Measurements from ENCODE around the gene MAD2L1BP.
A peak's percentile ranks its signal among the peaks of the same experiment; 100 is the strongest.
"Not testable (repeated sequence)": the region's sequence is repeated elsewhere in the genome, so short reads cannot be mapped to it uniquely, and the experiment has no call there.

MAD2L1BP gene

GRCh38 chr6:43627008-43627825 lies 8.4 kb upstream of the MAD2L1BP start:
- DNase-seq (ENCODE audit: low spot score): peak; percentile 96

DNA sequence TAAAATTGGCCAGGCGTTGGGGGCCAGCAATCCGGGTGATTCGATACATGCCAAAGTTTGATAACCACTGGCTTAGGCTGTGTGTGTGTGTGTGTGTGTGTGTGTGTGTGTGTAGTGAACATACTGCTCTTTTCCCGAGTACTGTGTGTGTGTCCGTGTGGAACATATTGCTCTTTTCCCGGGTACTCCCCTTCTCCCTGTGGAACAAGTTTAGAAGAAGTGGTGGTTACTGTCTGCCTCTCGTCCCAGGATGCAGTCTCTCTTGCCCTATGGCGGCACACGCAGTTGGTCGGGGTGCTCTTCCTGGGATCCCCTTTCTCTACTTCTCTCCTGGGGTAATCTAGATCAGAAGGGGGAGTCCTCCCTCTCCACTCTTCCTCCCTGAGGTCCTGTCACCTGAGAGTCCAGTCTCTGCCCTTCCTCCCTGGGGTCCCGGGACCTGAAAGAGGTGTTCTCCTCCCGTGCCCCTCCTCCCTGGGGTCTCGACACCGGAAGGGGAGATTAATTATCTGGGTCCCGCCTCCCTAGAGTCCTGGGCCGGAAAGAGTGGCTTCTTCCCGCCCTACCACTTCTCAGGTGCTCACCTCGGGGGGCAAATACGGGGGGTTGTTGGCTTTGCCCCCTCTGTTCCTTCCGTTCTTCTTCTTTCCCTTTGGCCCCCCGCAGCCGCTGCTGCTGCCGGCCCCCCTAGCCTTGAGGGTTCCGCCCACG lies 7.1 kb upstream of the MAD2L1BP start:
- DNase-seq (ENCODE audit: low spot score): no peak

DNA sequence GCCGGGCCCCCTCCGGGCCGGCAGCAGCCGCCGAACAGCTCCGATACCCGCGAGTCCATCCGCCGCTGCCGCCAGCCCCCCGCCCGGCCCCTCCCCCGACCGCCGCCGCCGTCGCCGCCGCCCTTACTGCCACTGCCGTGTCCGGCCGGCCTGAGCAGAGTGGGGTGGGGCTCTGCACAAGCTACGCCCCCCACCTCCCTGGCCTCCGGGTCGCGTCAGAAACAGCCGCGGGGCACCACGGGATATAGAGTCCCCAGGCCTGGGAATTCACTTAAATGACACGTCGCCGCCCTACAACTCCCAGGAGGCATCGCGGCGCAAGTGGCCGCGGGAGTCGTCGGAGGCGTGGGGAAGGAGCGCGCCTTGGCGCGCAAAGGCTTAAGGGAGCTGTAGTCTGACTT lies 6.5 kb upstream of the MAD2L1BP start, which contains the start of gene GTPBP2:
TSS of gene GTPBP2 (minus strand) at position 161 of the 401 bp plus-strand sequence. CDS start at position 59, 102 bp downstream.
- peak; percentile 98 for DNase-seq (ENCODE audit: low spot score)

GRCh38 chr6:43629505-43630300 lies 5.9 kb upstream of the MAD2L1BP start:
- peak; percentile 99 for DNase-seq (ENCODE audit: low spot score)

GRCh38 chr6:43630980-43631619 lies 4.5 kb upstream of the MAD2L1BP start:
- no peak for DNase-seq (ENCODE audit: low spot score)

DNA sequence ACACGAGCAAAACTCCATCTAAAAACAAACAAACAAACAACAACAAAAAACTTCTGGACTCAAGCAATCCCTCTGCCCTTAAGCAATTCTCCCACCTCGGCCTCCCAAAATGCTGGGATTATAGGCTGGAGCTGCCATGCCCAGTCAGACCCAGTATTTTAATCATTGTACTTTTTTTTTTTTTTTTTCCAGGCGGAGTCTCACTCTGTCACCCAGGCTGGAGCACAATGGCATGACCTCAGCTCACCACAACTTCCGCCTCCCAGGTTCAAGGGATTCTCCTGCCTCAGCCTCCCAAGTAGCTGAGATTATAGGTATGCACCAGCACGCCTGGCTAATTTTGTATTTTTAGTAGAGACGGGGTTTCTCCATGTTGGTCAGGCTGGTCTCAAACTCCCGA lies 2.6 kb upstream of the MAD2L1BP start:
- not testable (repeated sequence) for DNase-seq (ENCODE audit: low spot score)

GRCh38 chr6:43634702-43635303 lies 837 bp upstream of the MAD2L1BP start:
- DNase-seq (ENCODE audit: low spot score): no peak

DNA sequence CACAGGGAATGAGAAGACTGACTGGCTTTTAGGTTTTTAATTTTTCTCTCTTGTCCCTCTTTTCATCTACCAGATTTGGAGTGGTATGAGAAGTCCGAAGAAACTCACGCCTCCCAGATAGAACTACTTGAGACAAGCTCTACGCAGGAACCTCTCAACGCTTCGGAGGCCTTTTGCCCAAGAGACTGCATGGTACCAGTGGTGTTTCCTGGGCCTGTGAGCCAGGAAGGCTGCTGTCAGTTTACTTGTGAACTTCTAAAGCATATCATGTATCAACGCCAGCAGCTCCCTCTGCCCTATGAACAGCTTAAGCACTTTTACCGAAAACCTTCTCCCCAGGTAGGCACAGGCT lies 644 bp downstream of the MAD2L1BP start:
- no peak for DNase-seq (ENCODE audit: low spot score)

- DNase-seq (ENCODE audit: low spot score): peak; percentile 92
Observed at GRCh38 chr6:43639984-43640800, 4.6 kb downstream of the MAD2L1BP start.

DNA sequence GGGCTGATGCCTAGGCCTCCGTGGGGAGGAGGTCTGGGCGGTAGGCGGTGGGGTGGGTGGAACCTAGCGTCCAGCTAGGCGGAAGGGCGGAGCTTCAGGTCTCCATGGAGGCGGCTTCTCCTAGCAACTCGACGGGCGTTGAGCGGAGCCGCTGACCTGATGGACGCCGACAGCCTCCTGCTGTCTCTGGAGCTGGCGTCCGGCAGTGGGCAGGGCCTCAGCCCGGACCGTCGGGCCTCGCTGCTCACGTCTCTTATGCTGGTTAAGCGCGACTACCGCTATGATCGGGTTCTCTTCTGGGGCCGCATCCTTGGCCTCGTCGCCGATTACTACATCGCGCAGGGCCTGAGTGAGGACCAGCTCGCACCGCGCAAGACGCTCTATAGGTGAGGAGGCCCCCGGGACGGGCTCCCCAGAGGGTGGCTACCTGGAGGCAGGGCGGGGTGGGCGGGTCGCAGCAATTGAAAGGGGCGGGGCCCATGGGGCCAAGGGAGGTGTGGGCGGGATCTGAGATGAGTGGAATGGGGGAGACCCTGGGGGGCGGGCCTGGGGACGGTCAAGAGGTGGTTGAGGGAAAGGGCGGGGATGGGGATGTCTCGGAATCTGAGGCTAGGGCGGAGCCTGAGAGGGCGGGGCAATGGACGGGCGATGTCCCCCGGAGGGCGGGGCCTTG lies 9.4 kb downstream of the MAD2L1BP start, which contains the start of gene RSPH9:
TSS of gene RSPH9 (plus strand) at position 97 of the 673 bp plus-strand sequence. CDS start at position 160, 63 bp downstream.
- DNase-seq (ENCODE audit: low spot score): peak; percentile 76

DNA sequence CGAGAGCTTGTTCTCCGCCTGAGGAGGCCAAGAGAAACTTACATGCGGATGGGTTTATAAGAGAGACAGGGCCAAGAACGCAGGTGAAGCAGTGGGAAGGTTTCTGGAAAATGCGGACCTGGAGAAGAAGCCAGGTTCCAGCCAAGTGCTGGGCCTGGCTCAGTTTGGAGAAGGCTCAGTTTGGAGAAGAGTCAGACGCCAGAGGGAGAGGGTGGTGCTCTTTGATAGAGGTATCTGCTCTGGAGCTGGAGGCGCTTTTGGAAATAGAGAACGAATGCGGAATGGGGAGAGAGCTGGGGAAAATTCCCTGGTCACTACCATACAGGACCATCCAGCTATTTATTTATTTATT lies 9.9 kb downstream of the MAD2L1BP start:
- no peak for DNase-seq (ENCODE audit: low spot score)

DNA sequence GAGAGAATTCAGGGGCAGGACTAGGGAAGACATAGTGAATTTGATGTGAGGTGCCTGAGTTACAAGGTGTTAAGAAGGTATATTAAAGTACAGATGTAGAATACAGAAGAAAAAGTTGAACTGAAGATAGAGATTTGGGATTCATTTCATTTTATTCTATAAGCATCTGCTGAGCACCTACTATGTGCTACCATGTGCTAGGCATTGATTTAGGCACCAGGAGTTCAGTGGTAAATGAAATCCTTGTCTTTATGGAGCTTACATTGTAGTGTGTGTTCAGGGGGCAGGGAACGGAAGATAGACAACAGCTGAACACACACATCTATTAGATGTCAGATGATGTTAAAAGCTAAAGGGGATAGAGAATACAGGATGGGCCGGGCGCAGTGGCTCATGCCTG lies 12.0 kb downstream of the MAD2L1BP start:
- no peak for DNase-seq (ENCODE audit: low spot score)

- DNase-seq (ENCODE audit: low spot score): no peak
Observed at GRCh38 chr6:43648248-43648647, 12.6 kb downstream of the MAD2L1BP start.

DNA sequence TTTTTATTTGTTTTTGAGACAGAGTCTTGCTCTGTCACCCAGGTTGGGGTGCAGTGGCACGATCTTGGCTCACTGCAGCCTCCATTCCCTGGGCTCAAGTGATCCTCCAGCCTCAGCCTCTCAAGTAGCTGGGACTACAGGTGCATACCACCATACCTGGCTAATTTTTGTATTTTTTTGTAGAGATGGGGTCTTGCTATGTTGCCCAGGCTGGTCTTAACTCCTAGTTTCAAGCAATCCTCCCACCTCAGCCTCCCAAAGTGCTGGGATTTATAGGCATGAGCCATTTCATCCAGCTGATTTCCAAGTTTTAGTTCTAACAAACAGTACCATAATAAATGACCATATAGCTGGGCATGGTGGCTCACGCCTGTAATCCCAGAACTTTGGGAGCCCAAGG lies 17.2 kb downstream of the MAD2L1BP start:
- DNase-seq (ENCODE audit: low spot score): not testable (repeated sequence)

- no peak for DNase-seq (ENCODE audit: low spot score)
Observed at GRCh38 chr6:43657221-43657802, 21.7 kb downstream of the MAD2L1BP start.

DNA sequence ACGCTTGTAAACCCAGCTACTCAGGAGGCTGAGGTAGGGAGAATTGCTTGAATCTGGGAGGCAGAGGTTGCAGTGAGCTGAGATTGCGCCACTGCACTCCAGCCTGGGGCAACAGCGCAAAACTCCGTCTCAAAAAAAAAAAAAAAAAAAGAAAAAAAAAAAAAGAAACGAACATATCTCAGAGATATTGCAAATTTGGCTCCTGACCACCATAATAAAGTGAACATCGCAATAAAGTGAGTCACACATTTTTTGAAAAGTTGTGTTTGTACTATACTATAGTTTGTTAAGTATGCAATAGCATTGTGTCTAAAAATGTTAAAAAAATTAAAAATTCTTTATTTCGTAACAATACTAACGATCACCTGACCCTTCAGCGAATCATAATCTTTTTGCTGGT lies 22.5 kb downstream of the MAD2L1BP start:
- no peak for DNase-seq (ENCODE audit: low spot score)

DNA sequence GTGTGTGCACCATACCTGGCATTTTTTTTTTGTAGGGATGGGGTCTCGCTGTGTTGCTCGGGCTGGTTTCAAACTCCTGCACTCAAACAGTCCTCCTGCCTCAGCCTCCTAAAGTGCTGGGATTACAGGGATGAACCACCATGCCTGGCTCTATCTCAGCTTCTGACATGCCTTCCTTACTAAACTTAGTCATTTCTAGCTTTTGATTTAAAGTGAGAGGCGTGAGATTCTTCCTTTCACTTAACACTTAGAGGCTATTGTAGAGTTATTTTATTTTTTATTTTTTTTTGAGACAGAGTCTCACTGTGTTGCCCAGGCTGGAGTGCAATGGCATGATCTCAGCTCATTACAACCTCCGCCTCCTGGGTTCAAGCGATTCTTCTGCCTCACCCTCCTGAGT lies 27.3 kb downstream of the MAD2L1BP start:
- not testable (repeated sequence) for DNase-seq (ENCODE audit: low spot score)

DNA sequence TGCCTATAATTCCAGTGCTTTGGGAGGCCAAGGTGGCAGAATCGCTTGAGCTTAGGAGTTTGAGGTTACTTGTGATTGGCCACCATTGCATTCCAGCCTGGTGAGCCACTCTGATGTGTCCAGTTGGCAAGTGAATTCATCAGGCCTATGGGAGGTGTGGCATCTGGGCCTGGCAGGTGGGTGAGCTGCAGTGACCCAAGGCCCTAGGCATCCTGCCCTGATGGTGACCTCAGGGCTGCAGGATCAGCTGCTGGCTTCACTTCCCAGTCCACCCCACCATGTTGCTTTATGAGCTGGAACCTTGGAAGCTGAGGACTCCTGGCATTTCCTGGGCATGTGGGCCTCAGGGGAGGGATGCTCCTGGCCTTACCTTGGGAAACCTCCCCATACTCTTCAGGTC lies 29.7 kb downstream of the MAD2L1BP start:
- DNase-seq (ENCODE audit: low spot score): no peak

GRCh38 chr6:43666196-43666920 lies 30.7 kb downstream of the MAD2L1BP start:
- no peak for DNase-seq (ENCODE audit: low spot score)
